C1 segment of cervical spinal cord (tissue), 14 donors: ENCODE measurements around the gene UGP2.
"Not testable (repeated sequence)": the region's sequence is repeated elsewhere in the genome, so short reads cannot be mapped to it uniquely, and the experiment has no call there.

ENCODE experiments used
- DNase-seq, 14 donors: peaks; one replicate each; lab custom pipeline; 2025; lab: John Stamatoyannopoulos, UW

Gene UGP2

DNA sequence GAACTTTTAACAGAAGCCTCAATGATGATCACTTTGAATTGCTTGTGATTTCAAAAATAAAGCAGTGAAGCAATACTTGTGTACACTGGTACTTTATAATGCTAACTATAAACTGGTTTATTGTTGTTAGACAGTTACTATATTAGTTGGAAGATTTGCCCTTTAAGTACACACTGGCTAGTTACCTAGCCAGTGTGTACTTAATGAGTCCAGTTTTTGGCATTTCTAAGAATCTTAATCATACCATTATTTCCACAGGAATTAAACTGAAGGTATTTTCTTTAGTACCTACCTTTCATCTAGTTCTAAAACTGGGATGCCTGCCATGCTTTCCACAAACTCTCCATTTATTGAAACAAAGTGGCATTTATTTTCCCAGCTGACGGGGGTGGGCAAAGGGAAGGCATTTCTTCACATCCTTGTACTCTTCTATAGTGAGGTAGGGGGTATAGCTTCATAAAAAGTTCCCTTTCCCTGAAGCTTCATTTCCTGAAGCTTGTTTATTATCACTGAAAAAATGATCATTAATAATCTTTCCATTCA is 49.9 kb downstream of the UGP2 start:
- DNase-seq: no peak

DNA sequence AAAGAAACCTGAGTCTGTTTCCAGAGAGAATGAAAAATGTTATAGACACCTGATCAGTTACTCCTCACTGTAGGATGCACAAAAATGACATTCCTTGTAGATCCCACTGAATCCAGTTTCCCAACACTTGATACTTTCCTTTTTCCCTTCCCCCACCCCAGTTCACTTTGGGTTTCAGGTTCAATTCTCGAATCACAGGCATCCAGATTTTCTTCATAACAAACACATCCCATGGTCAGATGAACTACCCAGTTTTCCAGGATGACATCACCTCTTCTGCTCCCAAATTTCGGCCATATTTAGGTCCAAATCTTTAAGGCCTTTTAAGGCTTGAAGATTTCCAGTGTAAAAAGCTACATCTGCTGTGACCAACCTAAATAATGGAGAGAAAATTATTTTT is 51.5 kb downstream of the UGP2 start:
- DNase-seq: no peak

DNA sequence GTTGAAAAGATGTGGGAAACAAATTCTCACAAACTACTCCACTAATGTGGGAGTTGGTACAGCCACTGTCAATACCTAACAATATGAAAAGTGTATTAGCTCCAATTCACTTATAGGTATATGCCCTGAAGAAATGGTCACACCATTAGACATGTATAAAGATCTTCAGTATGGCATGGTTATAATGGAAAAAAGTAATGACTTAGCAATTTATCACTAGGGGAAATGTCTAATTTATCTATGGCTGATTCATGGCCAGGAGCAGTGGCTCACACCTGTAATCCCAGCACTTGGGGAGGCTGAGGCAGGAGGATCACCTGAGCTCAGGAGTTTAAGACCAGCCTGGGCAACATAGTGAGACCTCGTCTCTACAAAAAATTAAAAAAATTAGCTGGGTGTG is 52.5 kb downstream of the UGP2 start:
- no peak for DNase-seq

DNA sequence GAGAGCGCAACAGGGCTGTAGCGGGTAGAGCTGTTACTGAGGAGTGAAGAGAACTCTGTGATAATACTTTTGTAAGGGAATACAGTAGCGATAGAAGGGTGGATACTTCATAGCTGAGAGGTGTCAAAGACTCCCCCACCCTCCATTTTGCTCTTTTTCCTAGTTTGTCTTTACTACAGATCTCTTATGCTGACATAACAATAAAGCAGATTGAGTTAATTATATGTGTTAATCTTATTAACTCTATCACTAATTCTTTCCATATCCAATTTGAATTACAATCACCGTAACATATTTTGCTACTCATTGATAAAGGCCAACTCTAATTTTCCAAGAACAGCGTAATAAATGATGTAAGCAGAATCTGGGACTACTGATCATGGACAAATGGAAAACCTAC is 57.1 kb downstream of the UGP2 start:
- DNase-seq: no peak

DNA sequence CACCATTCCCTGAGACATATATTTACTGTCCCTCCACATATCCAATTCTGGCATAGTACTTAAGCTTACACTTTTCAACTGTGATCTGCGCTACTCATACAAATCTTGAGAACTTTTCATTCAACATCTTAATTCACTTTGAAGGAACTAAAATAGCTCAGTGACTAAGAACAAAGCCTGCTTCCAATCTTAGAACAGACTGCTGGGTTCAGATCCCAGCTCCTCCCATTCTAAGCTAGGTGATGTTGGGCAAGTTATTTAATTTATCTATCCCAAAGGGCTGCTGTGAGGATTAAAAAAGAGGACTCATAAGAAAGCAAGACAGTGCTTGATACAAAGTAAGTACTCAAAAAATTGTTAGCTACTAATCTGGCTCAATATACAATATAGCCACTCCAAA is 57.9 kb downstream of the UGP2 start:
- no peak for DNase-seq

DNA sequence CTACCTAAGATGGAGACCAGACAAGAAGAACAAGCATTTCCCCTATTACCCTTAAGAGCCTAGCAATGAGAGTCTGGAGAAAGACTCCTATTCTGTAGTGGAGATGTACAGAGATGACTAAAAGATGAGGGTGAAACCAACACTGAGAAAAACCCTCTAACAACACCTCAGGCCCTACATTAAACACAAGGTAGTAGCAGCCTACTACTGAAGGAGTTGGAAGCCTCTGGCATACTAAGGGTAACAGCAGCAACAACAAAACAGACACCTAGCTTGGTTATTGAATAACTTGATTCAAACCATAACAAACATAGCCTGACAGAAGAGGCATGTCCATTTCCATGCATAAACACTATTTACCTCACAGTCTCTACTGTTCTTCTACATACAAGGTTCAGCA is 60.5 kb downstream of the UGP2 start:
- no peak for DNase-seq

DNA sequence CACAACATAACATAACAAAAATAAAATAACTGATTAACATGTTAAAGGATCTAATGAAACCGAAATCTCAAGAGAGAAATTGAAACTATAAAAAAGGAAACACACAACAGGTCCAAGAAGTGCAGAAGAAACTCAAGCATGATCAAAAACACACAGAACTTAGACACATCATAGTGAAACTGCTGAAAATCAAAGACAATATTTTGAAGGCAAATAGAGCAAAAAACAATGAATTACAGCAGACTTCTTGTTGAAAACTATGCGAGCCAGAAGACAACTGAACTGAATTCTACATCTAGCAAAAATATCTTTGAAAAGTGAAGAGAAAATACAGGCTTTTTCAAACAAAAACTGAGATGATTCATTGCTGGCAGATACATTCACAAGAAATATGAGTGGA is 61.3 kb downstream of the UGP2 start:
- DNase-seq: no peak

DNA sequence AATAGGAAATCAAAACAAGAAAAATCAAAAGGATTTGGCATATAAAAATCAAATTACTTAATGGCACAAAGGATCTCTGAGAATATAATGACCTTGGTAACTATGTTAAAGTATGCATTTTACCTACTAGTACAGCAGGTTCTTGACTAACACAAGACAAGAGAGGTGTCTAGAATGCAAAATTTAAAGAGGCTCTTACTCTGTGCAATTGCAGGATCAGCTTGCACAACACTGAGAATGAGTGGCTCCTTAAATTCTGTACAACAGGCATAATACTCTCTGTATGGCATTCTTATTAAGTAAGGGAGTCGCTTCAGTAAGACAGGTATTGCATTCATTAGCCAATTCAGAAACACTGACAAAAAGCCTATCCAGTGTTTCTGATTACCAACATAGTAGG is 72.6 kb downstream of the UGP2 start:
- no peak for DNase-seq

DNA sequence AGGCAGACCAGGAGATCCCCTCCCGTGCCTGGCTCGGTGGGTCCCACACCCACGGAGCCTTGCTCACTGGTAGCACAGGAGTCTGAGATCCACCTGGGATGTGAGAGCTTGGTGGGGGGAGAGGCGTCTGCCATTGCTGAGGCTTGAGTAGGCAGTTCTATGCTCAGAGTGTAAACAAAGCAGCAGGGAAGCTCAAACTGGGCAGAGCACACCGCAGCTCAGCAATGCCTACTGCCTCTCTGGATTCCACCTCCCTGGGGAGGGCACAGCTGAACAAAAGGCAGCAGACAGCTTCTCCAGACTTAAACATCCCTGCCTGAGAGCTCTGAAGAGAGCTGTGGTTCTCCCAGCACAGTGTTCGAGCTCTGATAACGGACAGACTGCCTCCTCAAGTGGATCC is 85.1 kb downstream of the UGP2 start:
- no peak for DNase-seq

DNA sequence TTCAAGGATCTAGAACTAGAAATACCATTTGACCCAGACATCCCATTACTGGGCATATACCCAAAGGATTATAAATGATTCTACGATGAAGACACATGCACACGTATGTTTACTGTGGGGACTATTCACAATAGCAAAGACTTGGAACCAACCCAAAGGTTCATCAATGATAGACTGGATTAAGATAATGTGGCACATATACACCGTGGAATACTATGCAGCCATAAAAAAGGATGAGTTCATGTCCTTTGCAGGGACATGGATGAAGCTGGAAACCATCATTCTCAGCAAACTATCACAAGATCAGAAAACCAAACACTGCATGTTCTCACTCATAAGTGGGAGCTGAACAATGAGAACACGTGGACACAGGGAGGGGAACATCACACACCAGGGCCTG is 90.4 kb downstream of the UGP2 start:
- not testable (repeated sequence) for DNase-seq
